CD4-positive, alpha-beta T cell (primary cell): Measurements from ENCODE around the gene DENND1A. TPM values are rescaled to one million over a fixed set of nuclear protein-coding genes. Genes with fewer than 3 reads are reported as not detected.
A peak's percentile ranks its signal among the peaks of the same experiment; 100 is the strongest.

Experiments used
- ATAC-seq: fragments of 200-7000 bp; cut with Tn5 transposase; one replicate; pipeline ENCODE4 v1.10.0; 2022; ENCODE audit warnings: mild to moderate bottlenecking; ENCODE audit not compliant: poor library complexity
- CTCF ChIA-PET: fragments of 350-600 bp; sonication (Branson Sonifier 250); formaldehyde crosslinking; loops from one replicate; lab custom pipeline; 2021; ENCODE audit warnings: antibody characterized with exemption, inconsistent platforms; lab: Charles Lee
- POLR2A ChIA-PET: fragments of 350-600 bp; sonication (Branson Sonifier 250); formaldehyde crosslinking; loops from one replicate; lab custom pipeline; 2021; ENCODE audit warnings: antibody characterized with exemption, inconsistent platforms; lab: Charles Lee
- DNase-seq, 14 experiments: peaks; one replicate each; pipeline ENCODE4 v3.0.0-alpha.2; 2013 to 2020; ENCODE audit warnings: mixed read lengths in 2 of 14
- H3K27ac ChIP-seq, 2 donors: one replicate each; pipeline versions ENCODE4 v1.5.1 to v1.7.0; 2013; ENCODE audit warnings: low read length in 2 of 2, low read depth in 1 of 2, mild to moderate bottlenecking in 1 of 2
- H3K27me3 ChIP-seq, 2 experiments: 1 replicate in 1 of 2; 2 replicates in 1 of 2; pipeline versions ENCODE4 v1.6.1 to v1.7.0; 2013; ENCODE audit warnings: low read length in 2 of 2, control low read depth in 1 of 2, mild to moderate bottlenecking in 1 of 2, moderate library complexity in 1 of 2; ENCODE audit not compliant: insufficient read depth in 2 of 2, control insufficient read depth in 1 of 2
- H3K36me3 ChIP-seq: one replicate; pipeline ENCODE4 v1.6.1; 2013; ENCODE audit warnings: low read length, control low read depth; ENCODE audit not compliant: insufficient read depth
- H3K4me1 ChIP-seq: one replicate; pipeline ENCODE4 v1.6.1; 2013; ENCODE audit warnings: low read length, control low read depth; ENCODE audit not compliant: insufficient read depth
- H3K4me3 ChIP-seq: one replicate; pipeline ENCODE4 v1.5.1; 2013; ENCODE audit warnings: mild to moderate bottlenecking, low read length, moderate library complexity
- H3K9me3 ChIP-seq, 2 experiments: 1 replicate in 1 of 2; 2 replicates in 1 of 2; pipeline versions ENCODE4 v1.6.1 to v1.7.0; 2013; ENCODE audit warnings: low read length in 2 of 2, mild to moderate bottlenecking in 2 of 2, control low read depth in 1 of 2, moderate library complexity in 1 of 2; ENCODE audit not compliant: control insufficient read depth in 1 of 2, insufficient read depth in 1 of 2
- H3K27ac Mint-ChIP-seq: one replicate; pipeline ENCODE4 v1.8.0; 2020; ENCODE audit warnings: mixed read lengths
- H3K27me3 Mint-ChIP-seq: one replicate; pipeline ENCODE4 v1.8.0; 2021; ENCODE audit warnings: mixed read lengths
- H3K36me3 Mint-ChIP-seq: one replicate; pipeline ENCODE4 v1.8.0; 2021; ENCODE audit warnings: low read depth, mixed read lengths
- H3K4me1 Mint-ChIP-seq: one replicate; pipeline ENCODE4 v1.8.0; 2021; ENCODE audit warnings: low read depth, mixed read lengths
- H3K4me3 Mint-ChIP-seq: one replicate; pipeline ENCODE4 v1.8.0; 2020; ENCODE audit warnings: mild to moderate bottlenecking, mixed read lengths
- H3K9me3 Mint-ChIP-seq: one replicate; pipeline ENCODE4 v1.8.0; 2020; ENCODE audit warnings: mixed read lengths
- CTCF ChIP-seq: fragments of 200-600 bp; IDR thresholded peaks from one replicate; pipeline ENCODE4 v1.8.0; 2022; ENCODE audit warnings: antibody characterized with exemption, mild to moderate bottlenecking
- intact Hi-C, 2 experiments: fragments of 100-400 bp; cut with DNase I in 1 of 2; cut with micrococcal nuclease in 1 of 2; formaldehyde crosslinking; loops; one replicate each; pipeline versions ENCODE4 v1.15.1 to v1.9.0; 2023 to 2025; cut with DNase I, micrococcal nuclease
- total RNA-seq, 174 experiments: library from RNA in 2 of 174; stranded (reverse) in 2 of 174; gene quantifications; one replicate each; pipeline ENCODE4 v1.2.3 and lab custom pipeline; 2021 to 2026

Gene DENND1A
- total RNA-seq, 2 experiments from 2014 or later, result 20.0 to 20.6 TPM

- peaks cover 23% of the 10 kb centered on the region for H3K4me1 ChIP-seq
- intact Hi-C loops, result no loop called here
- no peaks in the 10 kb centered on the region for H3K36me3 ChIP-seq
- Mint-ChIP-seq H3K36me3 (peaks cover 29% of the 10 kb centered on the region), H3K27ac (no peak overlapping the region), H3K4me1 (peaks cover 55% of the 10 kb centered on the region), H3K9me3 (no peaks in the 10 kb centered on the region), H3K27me3 (no peaks in the 10 kb centered on the region), H3K4me3 (no peak overlapping the region)
- ChIA-PET POLR2A (no interaction called here), CTCF (interaction anchor here (1.3 kb wide), 1 partner anchor 10 kb away, joined by 3 read pairs; no protein-coding TSS in a partner anchor)
- no peak for TF ChIP-seq CTCF
- no peak for ATAC-seq
- no peak overlapping the region for H3K4me3 ChIP-seq
- H3K9me3 ChIP-seq, result no peaks in the 10 kb centered on the region
- H3K27me3 ChIP-seq, result no peaks in the 10 kb centered on the region
- H3K27ac ChIP-seq, result no peak overlapping the region
- DNase-seq, result no peak
Observed at GRCh38 chr9:123682746-123683145, 247.2 kb downstream of the DENND1A start.

GRCh38 chr9:123680352-123680751 lies 249.6 kb downstream of the DENND1A start:
- Mint-ChIP-seq H3K4me1 (peaks cover 34% of the 10 kb centered on the region), H3K36me3 (peaks cover 44% of the 10 kb centered on the region), H3K27ac (no peak overlapping the region), H3K4me3 (no peak overlapping the region), H3K9me3 (no peaks in the 10 kb centered on the region), H3K27me3 (no peaks in the 10 kb centered on the region)
- TF ChIP-seq CTCF, result no peak
- Histone ChIP-seq H3K4me3 (no peak overlapping the region), H3K4me1 (peaks cover 23% of the 10 kb centered on the region), H3K9me3 (no peaks in the 10 kb centered on the region), H3K27me3 (no peaks in the 10 kb centered on the region), H3K27ac (no peak overlapping the region), H3K36me3 (peaks cover 2% of the 10 kb centered on the region)
- ChIA-PET CTCF (no interaction called here), POLR2A (no interaction called here)
- DNase-seq (no peak), ATAC-seq (no peak)
- intact Hi-C loops, result no loop called here

- Histone ChIP-seq H3K27ac (no peak overlapping the region), H3K9me3 (no peaks in the 10 kb centered on the region), H3K27me3 (no peaks in the 10 kb centered on the region), H3K4me3 (no peak overlapping the region), H3K4me1 (peaks cover 16% of the 10 kb centered on the region), H3K36me3 (peaks cover 2% of the 10 kb centered on the region)
- H3K27ac Mint-ChIP-seq, result no peak overlapping the region
- H3K27me3 Mint-ChIP-seq, result no peaks in the 10 kb centered on the region
- POLR2A ChIA-PET, result no interaction called here
- DNase-seq, result peak in 2 of 14 experiments; percentile 7 to 30
- no peak for ATAC-seq
- intact Hi-C loops, result no loop called here
- H3K9me3 Mint-ChIP-seq, result no peaks in the 10 kb centered on the region
- CTCF ChIA-PET, result no interaction called here
- no peak for TF ChIP-seq CTCF
- no peak overlapping the region for H3K4me3 Mint-ChIP-seq
- H3K4me1 Mint-ChIP-seq, result peaks cover 25% of the 10 kb centered on the region
- H3K36me3 Mint-ChIP-seq, result peaks cover 53% of the 10 kb centered on the region
Observed at GRCh38 chr9:123679330-123679987, 250.5 kb downstream of the DENND1A start.
